GM19043 (cell line): ENCODE data around the gene ARAF.
"Not testable (repeated sequence)": the region's sequence is repeated elsewhere in the genome, so short reads cannot be mapped to it uniquely, and the experiment has no call there.

Source experiments
- ATAC-seq: cut with Tn5 transposase; IDR thresholded peaks from one replicate; pipeline ENCODE4 v1.9.1; 2021; ENCODE audit warnings: low read depth; ENCODE audit not compliant: unreplicated experiment

The ARAF gene

GRCh38 chrX:47584714-47585113 is 23.7 kb downstream of the ARAF start:
- ATAC-seq: no peak

GRCh38 chrX:47585273-47585672 is 24.3 kb downstream of the ARAF start:
- no peak for ATAC-seq

GRCh38 chrX:47586043-47586787 is 25.2 kb downstream of the ARAF start:
- ATAC-seq: no peak

- no peak for ATAC-seq
Measured at GRCh38 chrX:47587091-47587891, 26.3 kb downstream of the ARAF start.

GRCh38 chrX:47587906-47588735 is 27.1 kb downstream of the ARAF start:
- no peak for ATAC-seq

GRCh38 chrX:47590984-47591383 is 30.0 kb downstream of the ARAF start:
- ATAC-seq: no peak

GRCh38 chrX:47593522-47593921 is 32.5 kb downstream of the ARAF start:
- no peak for ATAC-seq

- ATAC-seq: no peak
Measured at GRCh38 chrX:47595716-47596251, 34.8 kb downstream of the ARAF start.

- ATAC-seq: no peak
Measured at GRCh38 chrX:47596256-47596655, 35.3 kb downstream of the ARAF start.

- ATAC-seq: no peak
Measured at GRCh38 chrX:47597222-47597621, 36.2 kb downstream of the ARAF start.

GRCh38 chrX:47603125-47603524 is 42.1 kb downstream of the ARAF start:
- ATAC-seq: not testable (repeated sequence)

GRCh38 chrX:47605024-47605423 is 44.0 kb downstream of the ARAF start:
- no peak for ATAC-seq

- ATAC-seq: no peak
Measured at GRCh38 chrX:47607091-47607490, 46.1 kb downstream of the ARAF start.

- ATAC-seq: no peak
Measured at GRCh38 chrX:47608130-47608810, 47.3 kb downstream of the ARAF start.

GRCh38 chrX:47610511-47610910 is 49.5 kb downstream of the ARAF start:
- ATAC-seq: no peak

- ATAC-seq: no peak
Measured at GRCh38 chrX:47611489-47611888, 50.5 kb downstream of the ARAF start.

- no peak for ATAC-seq
Measured at GRCh38 chrX:47611926-47612325, 50.9 kb downstream of the ARAF start.

GRCh38 chrX:47612418-47612817 is 51.4 kb downstream of the ARAF start:
- ATAC-seq: no peak

GRCh38 chrX:47613082-47613481 is 52.1 kb downstream of the ARAF start:
- ATAC-seq: no peak

- no peak for ATAC-seq
Measured at GRCh38 chrX:47614618-47615017, 53.6 kb downstream of the ARAF start.
